Measurements from ENCODE around the gene RHOF. TPM values are rescaled to one million over a fixed set of nuclear protein-coding genes. Genes with fewer than 3 reads are reported as not detected.
A peak's percentile ranks its signal among the peaks of the same experiment; 100 is the strongest.

The RHOF gene
- total and polyA plus RNA-seq, 7 experiments from 2014 or later: 69.2 to 164 (median 123) TPM

GRCh38 chr12:121831571-121832245 is 38.2 kb upstream of the RHOF start:
- H3K27ac ChIP-seq (ENCODE audit: low read depth, low read length): no peak overlapping the region

GRCh38 chr12:121830588-121831265 is 37.2 kb upstream of the RHOF start:
- intact Hi-C loops (cut with micrococcal nuclease): no loop called here
- Histone ChIP-seq H3K9me3 (ENCODE audit: control insufficient read depth in 2 of 3, low read length in 3 of 3) (no peaks in the 10 kb centered on the region), H3K36me3 (ENCODE audit: control insufficient read depth in 2 of 3, insufficient read depth in 3 of 3, low read length in 3 of 3) (peaks cover 12 to 65% (median 14%) of the 10 kb centered on the region in 3 experiments), H3K4me3 (ENCODE audit: low read length) (no peak overlapping the region), H3K4me1 (ENCODE audit: control insufficient read depth in 2 of 2, insufficient read depth in 2 of 2, low read length in 2 of 2) (no peaks in the 10 kb centered on the region), H3K27me3 (ENCODE audit: control insufficient read depth in 2 of 2, insufficient read depth in 2 of 2, low read length in 2 of 2) (no peaks in the 10 kb centered on the region), H3K27ac (ENCODE audit: low read depth, low read length) (no peak overlapping the region)
- Mint-ChIP-seq H3K27ac (peak overlapping the region in 3 of 9 donors; percentile 26 to 56 (median 33)), H3K4me1 (peaks cover 0 to 10% (median 6%) of the 10 kb centered on the region in 7 donors), H3K27me3 (no peaks in the 10 kb centered on the region), H3K4me3 (no peak overlapping the region), H3K36me3 (peaks cover 8 to 36% (median 24%) of the 10 kb centered on the region in 5 donors), H3K9me3 (peaks cover 0 to 6% (median 0%) of the 10 kb centered on the region in 11 donors)
- peak in 1 of 9 donors; percentile 6 for DNase-seq
- CTCF ChIA-PET: no interaction called here
- ATAC-seq: no peak
- POLR2A ChIA-PET: interaction anchor here (0.9 kb wide), 1 partner anchor 19 kb away, joined by 3 read pairs; no protein-coding TSS in a partner anchor

More at GRCh38 chr12:121831571-121832245, 38.2 kb upstream of the RHOF start:
- Histone ChIP-seq H3K4me1 (ENCODE audit: control insufficient read depth in 2 of 2, insufficient read depth in 2 of 2, low read length in 2 of 2) (no peaks in the 10 kb centered on the region), H3K27me3 (ENCODE audit: control insufficient read depth in 2 of 2, insufficient read depth in 2 of 2, low read length in 2 of 2) (no peaks in the 10 kb centered on the region), H3K4me3 (ENCODE audit: low read length) (no peak overlapping the region), H3K36me3 (ENCODE audit: control insufficient read depth in 2 of 3, insufficient read depth in 3 of 3, low read length in 3 of 3) (peaks cover 10 to 56% (median 12%) of the 10 kb centered on the region in 3 experiments), H3K9me3 (ENCODE audit: control insufficient read depth in 2 of 3, low read length in 3 of 3) (no peaks in the 10 kb centered on the region)
- Mint-ChIP-seq H3K27me3 (no peaks in the 10 kb centered on the region), H3K4me1 (peaks cover 0 to 8% (median 5%) of the 10 kb centered on the region in 7 donors), H3K36me3 (peaks cover 7 to 31% (median 23%) of the 10 kb centered on the region in 5 donors), H3K9me3 (peaks cover 0 to 4% (median 0%) of the 10 kb centered on the region in 11 donors), H3K27ac (peak overlapping the region in 4 of 9 donors; percentile 12 to 56 (median 37)), H3K4me3 (no peak overlapping the region)
- ATAC-seq: no peak
- CTCF ChIA-PET: no interaction called here
- DNase-seq: no peak
- intact Hi-C loops (cut with micrococcal nuclease): no loop called here
- POLR2A ChIA-PET: interaction anchor here (0.6 to 0.9 kb wide), 2 partner anchors 20 to 1150 kb away, joined by 3 to 5 read pairs; no protein-coding TSS in a partner anchor

- no peaks in the 10 kb centered on the region for H3K9me3 ChIP-seq (ENCODE audit: control insufficient read depth in 2 of 3, low read length in 3 of 3)
- Mint-ChIP-seq H3K36me3 (peaks cover 8 to 36% (median 24%) of the 10 kb centered on the region in 5 donors), H3K27me3 (no peaks in the 10 kb centered on the region), H3K27ac (peak overlapping the region in 2 of 9 donors; percentile 26 to 33), H3K4me3 (no peak overlapping the region), H3K9me3 (peaks cover 0 to 6% (median 0%) of the 10 kb centered on the region in 11 donors), H3K4me1 (peaks cover 0 to 10% (median 6%) of the 10 kb centered on the region in 7 donors)
- H3K27ac ChIP-seq (ENCODE audit: low read depth, low read length): no peak overlapping the region
- no peak overlapping the region for H3K4me3 ChIP-seq (ENCODE audit: low read length)
- ATAC-seq (no peak), DNase-seq (no peak)
- intact Hi-C loops (cut with micrococcal nuclease): no loop called here
- CTCF ChIA-PET: no interaction called here
- POLR2A ChIA-PET: interaction anchor here (0.6 kb wide), 1 partner anchor 953 kb away, joined by 3 read pairs; no protein-coding TSS in a partner anchor
- H3K36me3 ChIP-seq (ENCODE audit: control insufficient read depth in 2 of 3, insufficient read depth in 3 of 3, low read length in 3 of 3): peaks cover 12 to 69% (median 14%) of the 10 kb centered on the region in 3 experiments
- no peaks in the 10 kb centered on the region for H3K4me1 ChIP-seq (ENCODE audit: control insufficient read depth in 2 of 2, insufficient read depth in 2 of 2, low read length in 2 of 2)
- no peaks in the 10 kb centered on the region for H3K27me3 ChIP-seq (ENCODE audit: control insufficient read depth in 2 of 2, insufficient read depth in 2 of 2, low read length in 2 of 2)
Measured at GRCh38 chr12:121830134-121830533, 36.6 kb upstream of the RHOF start.

GRCh38 chr12:121829250-121829918 is 35.9 kb upstream of the RHOF start:
- ATAC-seq (no peak), DNase-seq (no peak)
- ChIA-PET POLR2A (interaction anchor here (0.6 to 0.7 kb wide), 3 partner anchors 35 to 1454 kb away, joined by 3 to 4 read pairs (median 3); no protein-coding TSS in a partner anchor), CTCF (no interaction called here)
- Mint-ChIP-seq H3K27me3 (no peaks in the 10 kb centered on the region), H3K4me1 (peaks cover 0 to 10% (median 6%) of the 10 kb centered on the region in 7 donors), H3K36me3 (peaks cover 8 to 36% (median 24%) of the 10 kb centered on the region in 5 donors), H3K4me3 (peak overlapping the region in 1 of 10 donors; percentile 53), H3K9me3 (peaks cover 0 to 6% (median 0%) of the 10 kb centered on the region in 11 donors), H3K27ac (peak overlapping the region in 4 of 9 donors; percentile 48 to 80 (median 74))
- no peaks in the 10 kb centered on the region for H3K4me1 ChIP-seq (ENCODE audit: control insufficient read depth in 2 of 2, insufficient read depth in 2 of 2, low read length in 2 of 2)
- H3K27me3 ChIP-seq (ENCODE audit: control insufficient read depth in 2 of 2, insufficient read depth in 2 of 2, low read length in 2 of 2): no peaks in the 10 kb centered on the region
- H3K9me3 ChIP-seq (ENCODE audit: control insufficient read depth in 2 of 3, low read length in 3 of 3): no peaks in the 10 kb centered on the region
- no peak overlapping the region for H3K4me3 ChIP-seq (ENCODE audit: low read length)
- peaks cover 12 to 77% (median 14%) of the 10 kb centered on the region in 3 experiments for H3K36me3 ChIP-seq (ENCODE audit: control insufficient read depth in 2 of 3, insufficient read depth in 3 of 3, low read length in 3 of 3)
- H3K27ac ChIP-seq (ENCODE audit: low read depth, low read length): no peak overlapping the region
- intact Hi-C loops (cut with micrococcal nuclease): no loop called here

GRCh38 chr12:121828826-121829225 is 35.3 kb upstream of the RHOF start:
- DNase-seq: peak in 1 of 9 donors; percentile 5
- intact Hi-C loops (cut with micrococcal nuclease): no loop called here
- peaks cover 0 to 10% (median 6%) of the 10 kb centered on the region in 7 donors for H3K4me1 Mint-ChIP-seq
- no peak for ATAC-seq
- Histone ChIP-seq H3K9me3 (ENCODE audit: control insufficient read depth in 2 of 3, low read length in 3 of 3) (no peaks in the 10 kb centered on the region), H3K27me3 (ENCODE audit: control insufficient read depth in 2 of 2, insufficient read depth in 2 of 2, low read length in 2 of 2) (no peaks in the 10 kb centered on the region), H3K27ac (ENCODE audit: low read depth, low read length) (no peak overlapping the region), H3K4me3 (ENCODE audit: low read length) (no peak overlapping the region), H3K4me1 (ENCODE audit: control insufficient read depth in 2 of 2, insufficient read depth in 2 of 2, low read length in 2 of 2) (no peaks in the 10 kb centered on the region), H3K36me3 (ENCODE audit: control insufficient read depth in 2 of 3, insufficient read depth in 3 of 3, low read length in 3 of 3) (peaks cover 12 to 81% (median 17%) of the 10 kb centered on the region in 3 experiments)
- POLR2A ChIA-PET: interaction anchor here (1.6 kb wide), 1 partner anchor 9 kb away, joined by 3 read pairs; no protein-coding TSS in a partner anchor
- CTCF ChIA-PET: interaction anchor here (1.9 kb wide), 1 partner anchor 35 kb away, joined by 8 read pairs; the partner anchor contains the start of gene RHOF
- peaks cover 0 to 6% (median 0%) of the 10 kb centered on the region in 11 donors for H3K9me3 Mint-ChIP-seq
- H3K4me3 Mint-ChIP-seq: no peak overlapping the region
- peak overlapping the region in 6 of 9 donors; percentile 2 to 80 (median 68) for H3K27ac Mint-ChIP-seq
- H3K36me3 Mint-ChIP-seq: peaks cover 8 to 40% (median 24%) of the 10 kb centered on the region in 5 donors
- H3K27me3 Mint-ChIP-seq: no peaks in the 10 kb centered on the region

- Histone ChIP-seq H3K27ac (ENCODE audit: low read depth, low read length) (no peak overlapping the region), H3K36me3 (ENCODE audit: control insufficient read depth in 2 of 3, insufficient read depth in 3 of 3, low read length in 3 of 3) (peaks cover 12 to 87% (median 23%) of the 10 kb centered on the region in 3 experiments), H3K4me3 (ENCODE audit: low read length) (no peak overlapping the region), H3K4me1 (ENCODE audit: control insufficient read depth in 2 of 2, insufficient read depth in 2 of 2, low read length in 2 of 2) (no peaks in the 10 kb centered on the region), H3K9me3 (ENCODE audit: control insufficient read depth in 2 of 3, low read length in 3 of 3) (no peaks in the 10 kb centered on the region), H3K27me3 (ENCODE audit: control insufficient read depth in 2 of 2, insufficient read depth in 2 of 2, low read length in 2 of 2) (no peaks in the 10 kb centered on the region)
- no peak for ATAC-seq
- intact Hi-C loops (cut with micrococcal nuclease): no loop called here
- Mint-ChIP-seq H3K27ac (peak overlapping the region in 5 of 9 donors; percentile 2 to 75 (median 62)), H3K4me3 (no peak overlapping the region), H3K27me3 (no peaks in the 10 kb centered on the region), H3K4me1 (peaks cover 0 to 10% (median 6%) of the 10 kb centered on the region in 7 donors), H3K9me3 (peaks cover 0 to 6% (median 0%) of the 10 kb centered on the region in 11 donors), H3K36me3 (peaks cover 8 to 40% (median 24%) of the 10 kb centered on the region in 5 donors)
- no peak for DNase-seq
- ChIA-PET POLR2A (interaction anchor here (0.6 to 2.3 kb wide), 6 partner anchors 8 to 278 kb away, joined by 3 to 14 read pairs (median 4); no protein-coding TSS in a partner anchor), CTCF (interaction anchor here (0.5 to 1.9 kb wide), 2 partner anchors 34 to 602 kb away, joined by 3 to 8 read pairs; partner anchors contain the start of gene RHOF)
Measured at GRCh38 chr12:121828306-121828705, 34.8 kb upstream of the RHOF start.
